Upper lobe of left lung (tissue), 6 donors: Measurements from ENCODE around the gene ACSM4. TPM values are rescaled to one million over a fixed set of nuclear protein-coding genes. Genes with fewer than 3 reads are reported as not detected.
"Not testable (repeated sequence)": the region's sequence is repeated elsewhere in the genome, so short reads cannot be mapped to it uniquely, and the experiment has no call there.

ENCODE experiments used
- ATAC-seq, 2 donors: fragments of 200-7000 bp; cut with Tn5 transposase; one replicate each; pipeline ENCODE4 v1.9.1; 2022; ENCODE audit warnings: mild to moderate bottlenecking in 2 of 2, moderate library complexity in 2 of 2; ENCODE audit not compliant: low FRiP score in 2 of 2
- DNase-seq, 2 donors: peaks; one replicate each; pipeline ENCODE4 v3.0.0-alpha.2; 2019 to 2020
- H3K27ac ChIP-seq, 4 donors: fragments of 200-600 bp; sonication (generic); one replicate each; pipeline ENCODE4 v1.5.1; 2016 to 2019
- H3K27me3 ChIP-seq, 4 donors: fragments of 200-600 bp; sonication (generic); one replicate each; pipeline ENCODE4 v1.5.1; 2017 to 2019
- H3K36me3 ChIP-seq, 4 donors: fragments of 200-600 bp; sonication (generic); one replicate each; pipeline ENCODE4 v1.5.1; 2016 to 2019
- H3K4me1 ChIP-seq, 4 donors: fragments of 200-600 bp; sonication (generic); one replicate each; pipeline ENCODE4 v1.5.1; 2018 to 2019
- H3K4me3 ChIP-seq, 4 donors: fragments of 200-600 bp; sonication (generic); one replicate each; pipeline ENCODE4 v1.5.1; 2017 to 2019; ENCODE audit warnings: mild to moderate bottlenecking in 2 of 4, moderate library complexity in 1 of 4
- H3K9me3 ChIP-seq, 4 donors: fragments of 200-600 bp; sonication (generic); one replicate each; pipeline ENCODE4 v1.5.1; 2018 to 2019
- EP300 ChIP-seq, 4 donors: sonication (generic); formaldehyde crosslinking; IDR thresholded peaks; one replicate each; pipeline ENCODE4 v1.5.1; 2017; ENCODE audit warnings: antibody characterized with exemption in 4 of 4, control low read depth in 2 of 4
- POLR2A ChIP-seq, 4 donors: fragments of 450-650 bp; IDR thresholded peaks; one replicate each; pipeline ENCODE4 v1.5.1; 2016 to 2017; ENCODE audit warnings: antibody characterized with exemption in 4 of 4, mild to moderate bottlenecking in 2 of 4
- POLR2AphosphoS5 ChIP-seq, 2 donors: sonication (generic); formaldehyde crosslinking; IDR thresholded peaks; one replicate each; pipeline ENCODE4 v1.5.1; 2017; ENCODE audit warnings: antibody characterized with exemption in 2 of 2
- WGBS, 2 donors: methylation state at CpG; one replicate each; pipeline ENCODE4 v1.1.5; 2017 to 2018; 5-methylcytosine and 5-hydroxymethylcytosine counted together
- total RNA-seq, 6 donors: library from RNA; depleted of rRNA in 4 of 6; stranded (reverse); fragments of >200 nt in 4 of 6; gene quantifications; one replicate each; pipeline versions ENCODE4 v1.1.0 to v1.2.1, GENCODE V29; 2016 to 2021
- TF ChIP-seq, protein P1 (sequence below), 6 experiments: fragments of 450-650 bp in 4 of 6; fragments of 200-600 bp in 2 of 6; sonication (generic) in 2 of 6; IDR thresholded peaks; one replicate each; pipeline ENCODE4 v1.5.1; 2016 to 2019; ENCODE audit warnings: antibody characterized with exemption in 6 of 6
- donor health status: DM: no; HTN: no; CAD: no; lungs with moderate emphysema.
- donor health status: DM: no; HTN: yes; CAD: no; lungs with severe emphysema.

ACSM4 gene
- total RNA-seq, 6 donors from 2014 or later, result not detected

DNA sequence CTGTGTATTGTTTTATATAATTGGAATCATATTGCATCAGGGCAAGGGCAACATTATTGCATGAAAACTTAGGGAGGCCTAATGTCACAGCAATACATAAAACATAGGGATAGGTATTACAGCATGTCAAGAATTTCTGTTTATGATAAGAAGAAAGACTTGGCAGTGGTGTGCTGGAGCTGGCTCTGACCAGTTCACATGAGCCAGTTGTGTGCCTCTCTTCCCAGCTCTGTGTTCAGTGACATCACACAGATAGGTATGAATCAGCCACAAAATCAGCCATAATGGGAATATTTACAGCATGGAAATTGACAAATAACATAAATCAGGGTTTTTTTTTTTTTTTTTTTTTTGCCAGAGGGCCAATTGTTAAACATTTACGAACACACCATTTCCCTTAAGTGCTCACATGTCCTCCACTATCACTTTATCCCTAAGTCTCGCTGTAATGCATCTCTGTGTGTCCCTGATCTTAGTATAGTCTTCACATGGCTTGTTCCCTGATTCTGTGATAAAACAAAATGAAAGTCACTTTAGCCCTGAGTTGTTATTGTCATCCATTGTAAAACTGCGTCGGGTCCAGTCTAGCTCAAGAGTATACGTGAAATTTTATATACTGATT, 31.9 kb upstream of the ACSM4 start:
- H3K27me3 ChIP-seq, result no peaks in the 10 kb centered on the region
- H3K9me3 ChIP-seq, result no peaks in the 10 kb centered on the region
- DNase-seq, result no peak
- no peak overlapping the region for H3K27ac ChIP-seq
- no peaks in the 10 kb centered on the region for H3K36me3 ChIP-seq
- H3K4me3 ChIP-seq, result no peak overlapping the region
- no peak for ATAC-seq
- H3K4me1 ChIP-seq, result no peaks in the 10 kb centered on the region
- WGBS, 2 donors, result 93% methylated on average over 5 of the region's 5 CpGs
- no peak for TF ChIP-seq POLR2AphosphoS5 (IDR thresholded peaks at IDR 0.05)
- TF ChIP-seq POLR2A (IDR thresholded peaks at IDR 0.05), result no peak
- TF ChIP-seq, protein P1, sequence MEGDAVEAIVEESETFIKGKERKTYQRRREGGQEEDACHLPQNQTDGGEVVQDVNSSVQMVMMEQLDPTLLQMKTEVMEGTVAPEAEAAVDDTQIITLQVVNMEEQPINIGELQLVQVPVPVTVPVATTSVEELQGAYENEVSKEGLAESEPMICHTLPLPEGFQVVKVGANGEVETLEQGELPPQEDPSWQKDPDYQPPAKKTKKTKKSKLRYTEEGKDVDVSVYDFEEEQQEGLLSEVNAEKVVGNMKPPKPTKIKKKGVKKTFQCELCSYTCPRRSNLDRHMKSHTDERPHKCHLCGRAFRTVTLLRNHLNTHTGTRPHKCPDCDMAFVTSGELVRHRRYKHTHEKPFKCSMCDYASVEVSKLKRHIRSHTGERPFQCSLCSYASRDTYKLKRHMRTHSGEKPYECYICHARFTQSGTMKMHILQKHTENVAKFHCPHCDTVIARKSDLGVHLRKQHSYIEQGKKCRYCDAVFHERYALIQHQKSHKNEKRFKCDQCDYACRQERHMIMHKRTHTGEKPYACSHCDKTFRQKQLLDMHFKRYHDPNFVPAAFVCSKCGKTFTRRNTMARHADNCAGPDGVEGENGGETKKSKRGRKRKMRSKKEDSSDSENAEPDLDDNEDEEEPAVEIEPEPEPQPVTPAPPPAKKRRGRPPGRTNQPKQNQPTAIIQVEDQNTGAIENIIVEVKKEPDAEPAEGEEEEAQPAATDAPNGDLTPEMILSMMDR (IDR thresholded peaks at IDR 0.05), result no peak
- no peak for TF ChIP-seq EP300 (IDR thresholded peaks at IDR 0.05)

DNA sequence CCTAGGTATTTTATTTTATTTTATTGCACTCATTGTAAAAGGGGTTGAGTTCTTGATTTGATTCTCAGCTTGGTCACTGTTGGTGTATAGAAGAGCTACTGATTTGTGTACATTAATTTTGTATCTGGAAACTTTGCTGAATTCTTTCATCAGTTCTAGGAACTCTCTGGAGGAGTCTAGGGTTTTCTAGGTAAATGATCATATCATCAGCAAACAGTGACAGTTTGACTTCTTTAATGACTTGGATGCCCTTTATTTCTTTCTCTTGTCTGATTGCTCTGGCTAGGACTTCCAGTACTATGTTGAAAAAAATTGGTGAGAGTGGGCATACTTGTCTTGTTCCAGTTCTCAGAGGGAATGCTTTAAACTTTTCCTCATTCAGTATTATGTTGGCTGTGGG, 28.4 kb upstream of the ACSM4 start:
- not testable (repeated sequence) for H3K4me1 ChIP-seq, H3K4me3 ChIP-seq, H3K27ac ChIP-seq, H3K9me3 ChIP-seq, DNase-seq, H3K36me3 ChIP-seq, ATAC-seq, H3K27me3 ChIP-seq

DNA sequence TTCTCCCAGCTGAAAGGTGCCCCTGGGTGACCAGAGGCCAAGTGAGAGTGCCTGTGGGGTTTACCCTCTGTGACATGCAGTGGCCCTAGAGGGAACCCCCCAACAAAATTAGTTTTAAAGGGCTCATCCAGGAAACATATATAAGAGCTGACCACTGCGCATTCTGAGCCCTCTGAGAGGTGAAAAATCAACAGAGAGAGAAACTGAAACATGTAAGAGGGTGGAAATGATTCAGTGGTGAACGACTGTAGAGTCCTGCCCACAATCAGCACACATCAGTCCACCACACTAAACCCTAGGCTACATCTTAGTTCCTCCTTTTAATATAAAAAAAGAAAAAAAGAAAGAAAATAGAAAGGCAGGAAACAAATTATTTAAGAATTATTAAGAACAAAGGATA, 21.0 kb upstream of the ACSM4 start:
- Histone ChIP-seq H3K27me3 (no peaks in the 10 kb centered on the region), H3K9me3 (no peaks in the 10 kb centered on the region), H3K4me1 (no peaks in the 10 kb centered on the region), H3K36me3 (no peaks in the 10 kb centered on the region), H3K27ac (no peak overlapping the region), H3K4me3 (no peak overlapping the region)
- 55 to 57% methylated on average over 2 of the region's 2 CpGs for WGBS, 2 donors
- DNase-seq (no peak), ATAC-seq (no peak)
- TF ChIP-seq POLR2AphosphoS5 (IDR thresholded peaks at IDR 0.05) (no peak), EP300 (IDR thresholded peaks at IDR 0.05) (no peak), POLR2A (IDR thresholded peaks at IDR 0.05) (no peak)
- TF ChIP-seq, protein P1 (IDR thresholded peaks at IDR 0.05), result no peak

DNA sequence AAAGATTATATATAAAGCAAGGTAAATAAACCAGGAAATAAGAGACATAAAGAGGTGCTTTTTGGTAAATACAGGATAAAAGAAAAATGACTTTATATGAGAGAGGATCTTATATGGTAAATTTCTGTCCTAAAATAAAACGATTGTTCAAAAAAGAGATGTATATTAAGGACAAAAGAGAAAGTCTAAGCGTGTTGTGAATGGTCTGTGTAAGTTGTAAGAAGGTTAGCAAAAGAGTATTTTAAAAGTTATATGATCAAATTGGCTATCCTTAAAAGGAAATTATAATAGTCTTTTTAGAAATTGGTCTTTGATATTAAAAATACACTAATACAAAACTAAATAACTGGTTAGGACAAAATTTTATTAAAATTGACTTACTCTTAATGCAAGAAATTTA, 14.1 kb upstream of the ACSM4 start:
- TF ChIP-seq, protein P1 (IDR thresholded peaks at IDR 0.05), result no peak
- TF ChIP-seq EP300 (IDR thresholded peaks at IDR 0.05), result no peak
- no peak for TF ChIP-seq POLR2AphosphoS5 (IDR thresholded peaks at IDR 0.05)
- no peak for TF ChIP-seq POLR2A (IDR thresholded peaks at IDR 0.05)
- 58% methylated on average over 2 of the region's 2 CpGs for WGBS, 2 donors
- Histone ChIP-seq H3K36me3 (no peaks in the 10 kb centered on the region), H3K4me3 (no peak overlapping the region), H3K27ac (no peak overlapping the region), H3K27me3 (no peaks in the 10 kb centered on the region), H3K4me1 (no peaks in the 10 kb centered on the region), H3K9me3 (peaks cover 0 to 4% (median 2%) of the 10 kb centered on the region in 4 donors)
- no peak for DNase-seq
- no peak for ATAC-seq

DNA sequence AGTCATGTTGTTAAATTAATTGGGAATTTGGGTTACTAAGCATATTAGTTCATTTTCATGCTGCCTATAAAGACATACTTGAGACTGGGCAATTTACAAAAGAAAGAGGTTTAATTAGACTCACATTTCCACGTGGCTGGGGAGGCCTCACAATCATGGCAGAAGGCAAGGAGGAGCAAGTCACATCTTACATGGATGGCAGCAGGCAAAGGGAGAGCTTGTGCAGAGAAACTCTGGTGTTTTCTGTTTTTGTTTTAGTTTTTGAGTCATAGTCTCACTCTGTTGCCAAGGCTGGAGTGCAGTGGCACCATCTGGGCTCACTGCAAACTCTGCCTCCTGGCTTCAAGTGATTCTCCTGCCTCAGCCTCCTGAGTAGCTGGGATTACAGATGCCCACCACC, 13.3 kb upstream of the ACSM4 start:
- H3K27me3 ChIP-seq, DNase-seq, H3K36me3 ChIP-seq, ATAC-seq, H3K4me1 ChIP-seq, H3K9me3 ChIP-seq, H3K27ac ChIP-seq, H3K4me3 ChIP-seq: not testable (repeated sequence)
- 36 to 41% methylated on average over 1 of the region's 1 CpG for WGBS, 2 donors

DNA sequence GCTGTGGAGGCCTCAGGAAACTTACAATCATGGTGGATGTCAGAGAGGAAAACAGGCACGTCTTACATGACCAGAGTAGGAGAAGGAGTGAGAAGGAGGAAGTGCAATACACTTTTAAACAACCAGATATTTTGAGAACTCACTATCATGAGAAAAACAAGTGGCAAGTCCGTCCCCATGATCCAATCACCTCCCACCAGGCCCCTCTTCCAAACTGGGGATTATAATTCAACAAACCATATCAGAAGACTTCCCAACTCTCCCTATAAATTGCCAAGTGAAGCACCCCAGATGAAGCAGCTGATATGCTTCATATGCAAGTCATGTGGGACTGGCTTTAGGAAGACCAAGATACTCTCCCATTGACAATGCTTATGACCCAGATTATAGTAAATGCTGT, 11.6 kb upstream of the ACSM4 start:
- no peaks in the 10 kb centered on the region for H3K36me3 ChIP-seq
- DNase-seq (no peak), ATAC-seq (no peak)
- TF ChIP-seq, protein P1 (IDR thresholded peaks at IDR 0.05), result no peak
- no peak for TF ChIP-seq POLR2AphosphoS5 (IDR thresholded peaks at IDR 0.05)
- TF ChIP-seq POLR2A (IDR thresholded peaks at IDR 0.05), result no peak
- TF ChIP-seq EP300 (IDR thresholded peaks at IDR 0.05), result no peak
- 63 to 74% methylated on average over 2 of the region's 2 CpGs for WGBS, 2 donors
- peaks cover 0 to 4% (median 2%) of the 10 kb centered on the region in 4 donors for H3K9me3 ChIP-seq
- no peaks in the 10 kb centered on the region for H3K27me3 ChIP-seq
- H3K27ac ChIP-seq, result no peak overlapping the region
- no peaks in the 10 kb centered on the region for H3K4me1 ChIP-seq
- no peak overlapping the region for H3K4me3 ChIP-seq
